Astrocyte of the cerebellum (primary cell): ENCODE data around the gene CDC34.

Experiments used
- DNase-seq: peaks from one replicate; pipeline ENCODE4 v3.0.0-alpha.2; 2011; ENCODE audit warnings: low read depth
- H3K4me3 ChIP-seq: 2 replicates; pipeline ENCODE4 v1.5.1; 2011; ENCODE audit warnings: mild to moderate bottlenecking, low read depth, low read length, moderate library complexity
- CTCF ChIP-seq: IDR thresholded peaks from 2 replicates; pipeline ENCODE4 v1.5.1; 2012; ENCODE audit warnings: low read length, low read depth, moderate library complexity, mild to moderate bottlenecking; ENCODE audit errors: missing control alignments
- in situ Hi-C: cut with HindIII; loops from 2 replicates; pipeline ENCODE4 v1.10.0; 2017; ENCODE audit warnings: low sequenced_read_pairs

Gene CDC34

GRCh38 chr19:497869-498510, 33.6 kb upstream of the CDC34 start:
- in situ Hi-C loops: no loop called here
- H3K4me3 ChIP-seq: no peak overlapping the region
- TF ChIP-seq CTCF: no peak
- DNase-seq: no peak

DNA sequence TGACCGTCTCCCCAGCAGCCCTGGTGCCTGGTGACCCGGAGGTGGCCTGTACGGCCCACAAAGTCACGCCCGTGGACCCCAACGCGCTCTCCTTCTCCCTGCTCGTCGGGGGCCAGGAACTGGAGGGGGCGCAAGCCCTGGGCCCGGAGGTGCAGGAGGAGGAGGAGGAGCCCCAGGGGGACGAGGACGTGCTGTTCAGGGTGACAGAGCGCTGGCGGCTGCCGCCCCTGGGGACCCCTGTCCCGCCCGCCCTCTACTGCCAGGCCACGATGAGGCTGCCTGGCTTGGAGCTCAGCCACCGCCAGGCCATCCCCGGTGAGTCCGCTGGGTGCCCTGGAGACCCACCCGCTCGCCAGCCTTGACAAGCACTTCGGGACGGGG, 33.1 kb upstream of the CDC34 start:
- TF ChIP-seq CTCF: no peak
- in situ Hi-C loops: no loop called here
- DNase-seq: no peak
- no peak overlapping the region for H3K4me3 ChIP-seq

- in situ Hi-C loops: no loop called here
- no peak for TF ChIP-seq CTCF
- no peak overlapping the region for H3K4me3 ChIP-seq
- no peak for DNase-seq
Measured at GRCh38 chr19:498977-499623, 32.5 kb upstream of the CDC34 start.

DNA sequence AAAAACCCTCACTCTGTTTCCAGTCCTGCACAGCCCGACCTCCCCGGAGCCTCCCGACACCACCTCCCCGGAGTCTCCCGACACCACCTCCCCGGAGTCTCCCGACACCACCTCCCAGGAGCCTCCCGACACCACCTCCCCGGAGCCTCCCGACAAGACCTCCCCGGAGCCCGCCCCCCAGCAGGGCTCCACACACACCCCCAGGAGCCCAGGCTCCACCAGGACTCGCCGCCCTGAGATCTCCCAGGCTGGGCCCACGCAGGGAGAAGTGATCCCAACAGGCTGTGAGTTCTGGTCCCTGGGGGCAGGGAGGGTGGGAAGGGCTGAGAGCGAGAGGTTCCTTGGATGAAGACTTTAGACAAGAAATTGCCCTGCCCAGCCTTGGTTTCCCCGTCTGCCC, 29.9 kb upstream of the CDC34 start:
- in situ Hi-C loops: no loop called here
- DNase-seq: no peak
- no peak for TF ChIP-seq CTCF
- no peak overlapping the region for H3K4me3 ChIP-seq

DNA sequence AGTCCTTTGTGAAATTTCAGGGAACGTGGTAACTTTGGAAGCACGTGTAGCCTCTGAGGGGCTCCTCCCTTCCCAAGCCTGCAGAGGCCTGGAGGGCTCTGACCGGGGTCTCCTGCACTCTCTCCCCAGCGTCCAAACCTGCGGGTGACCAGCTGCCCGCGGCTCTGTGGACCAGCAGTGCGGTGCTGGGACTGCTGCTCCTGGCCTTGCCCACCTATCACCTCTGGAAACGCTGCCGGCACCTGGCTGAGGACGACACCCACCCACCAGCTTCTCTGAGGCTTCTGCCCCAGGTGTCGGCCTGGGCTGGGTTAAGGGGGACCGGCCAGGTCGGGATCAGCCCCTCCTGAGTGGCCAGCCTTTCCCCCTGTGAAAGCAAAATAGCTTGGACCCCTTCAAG, 26.9 kb upstream of the CDC34 start:
- TF ChIP-seq CTCF: no peak
- no peak overlapping the region for H3K4me3 ChIP-seq
- no peak for DNase-seq
- in situ Hi-C loops: no loop called here

DNA sequence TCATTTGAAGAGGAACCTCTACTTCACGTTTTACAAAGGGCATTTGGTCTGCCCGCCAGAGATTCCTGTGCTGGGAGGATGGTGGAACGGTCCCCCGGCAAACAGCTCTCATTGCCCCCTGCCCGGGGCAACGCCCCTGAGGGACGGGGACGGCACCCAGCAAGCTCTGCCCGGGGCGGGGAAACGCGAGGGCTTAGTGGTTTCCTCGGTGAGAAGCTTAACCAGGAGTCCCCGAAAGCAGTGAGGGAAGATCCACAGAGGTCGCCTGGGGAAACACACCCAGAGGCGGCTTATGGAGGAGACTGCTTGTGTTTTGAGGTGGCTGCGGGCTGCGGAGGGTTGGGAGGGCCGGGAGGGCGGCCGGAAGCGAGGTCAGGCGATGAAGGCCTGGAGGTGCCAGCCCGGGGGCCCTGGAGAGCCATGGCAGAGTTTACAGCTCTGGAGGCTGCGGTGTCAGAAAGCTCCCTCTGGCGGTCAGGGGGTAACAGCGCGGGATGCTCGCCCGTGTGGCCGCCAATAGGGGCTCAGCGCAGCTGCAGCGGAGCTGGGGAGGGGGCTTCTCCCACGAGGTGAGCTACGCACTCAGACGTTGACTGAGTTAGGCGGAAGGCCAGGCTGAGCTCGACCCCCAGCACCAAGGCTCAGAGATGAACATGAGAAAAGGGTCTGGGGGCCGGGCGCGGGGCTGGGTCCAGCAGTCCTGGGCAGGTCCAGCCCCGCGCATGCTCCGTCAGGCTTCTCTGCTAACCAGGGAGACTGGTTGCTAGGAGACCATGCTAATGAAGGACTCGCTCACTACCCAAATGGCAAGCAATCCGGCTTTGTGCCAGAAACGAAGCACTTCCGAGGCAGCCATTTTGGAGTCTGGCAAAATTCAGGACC, 24.9 kb upstream of the CDC34 start:
- in situ Hi-C loops: no loop called here
- DNase-seq: peak; percentile 100
- TF ChIP-seq CTCF: peak; percentile 94
- H3K4me3 ChIP-seq: peak overlapping the region; percentile 87
